Stimulated activated naive CD8-positive, alpha-beta T cell treated with anti-CD3 and anti-CD28 coated beads, Interleukin-15, Interleukin-2, amounts not matched to agents 100 U/mL and 50 U/mL, for 24 hours (primary cell): Measurements from ENCODE around the gene SUSD3.
A peak's percentile ranks its signal among the peaks of the same experiment; 100 is the strongest.

Source experiments
- ATAC-seq: fragments of 150-1000 bp; cut with Tn5 transposase; one replicate; pipeline ENCODE4 v1.10.0; 2021
- DNase-seq: peaks from one replicate; pipeline ENCODE4 v3.0.0; 2021

SUSD3 gene

DNA sequence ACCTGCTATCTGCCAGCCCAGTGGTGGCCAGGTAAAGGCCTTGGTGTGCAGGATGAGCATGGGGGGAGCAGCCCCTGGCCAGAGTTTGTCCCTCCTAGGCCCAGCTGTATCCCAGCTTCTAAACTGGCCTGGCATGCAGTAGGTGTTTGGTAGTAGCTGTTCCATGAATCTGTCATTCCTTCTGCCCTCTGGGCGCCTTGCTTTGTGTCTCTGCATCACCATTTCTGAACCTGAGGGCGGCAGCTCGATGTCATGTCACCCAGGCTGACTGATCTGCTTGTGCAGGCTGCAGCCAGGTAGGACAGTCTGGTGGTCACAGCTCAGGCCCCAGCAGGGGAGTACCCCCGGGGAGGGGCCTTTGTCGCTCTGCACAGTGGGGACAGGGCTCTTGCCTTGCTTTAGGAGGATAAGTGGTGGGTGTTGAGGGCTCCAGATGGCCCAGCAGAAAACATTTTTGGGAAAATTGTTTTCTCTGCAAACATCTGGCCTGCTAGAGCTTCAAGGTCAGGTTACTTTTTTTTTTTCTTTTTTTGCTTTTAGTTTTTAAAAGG, 4.6 kb upstream of the SUSD3 start:
- DNase-seq, result no peak
- ATAC-seq, result no peak

DNA sequence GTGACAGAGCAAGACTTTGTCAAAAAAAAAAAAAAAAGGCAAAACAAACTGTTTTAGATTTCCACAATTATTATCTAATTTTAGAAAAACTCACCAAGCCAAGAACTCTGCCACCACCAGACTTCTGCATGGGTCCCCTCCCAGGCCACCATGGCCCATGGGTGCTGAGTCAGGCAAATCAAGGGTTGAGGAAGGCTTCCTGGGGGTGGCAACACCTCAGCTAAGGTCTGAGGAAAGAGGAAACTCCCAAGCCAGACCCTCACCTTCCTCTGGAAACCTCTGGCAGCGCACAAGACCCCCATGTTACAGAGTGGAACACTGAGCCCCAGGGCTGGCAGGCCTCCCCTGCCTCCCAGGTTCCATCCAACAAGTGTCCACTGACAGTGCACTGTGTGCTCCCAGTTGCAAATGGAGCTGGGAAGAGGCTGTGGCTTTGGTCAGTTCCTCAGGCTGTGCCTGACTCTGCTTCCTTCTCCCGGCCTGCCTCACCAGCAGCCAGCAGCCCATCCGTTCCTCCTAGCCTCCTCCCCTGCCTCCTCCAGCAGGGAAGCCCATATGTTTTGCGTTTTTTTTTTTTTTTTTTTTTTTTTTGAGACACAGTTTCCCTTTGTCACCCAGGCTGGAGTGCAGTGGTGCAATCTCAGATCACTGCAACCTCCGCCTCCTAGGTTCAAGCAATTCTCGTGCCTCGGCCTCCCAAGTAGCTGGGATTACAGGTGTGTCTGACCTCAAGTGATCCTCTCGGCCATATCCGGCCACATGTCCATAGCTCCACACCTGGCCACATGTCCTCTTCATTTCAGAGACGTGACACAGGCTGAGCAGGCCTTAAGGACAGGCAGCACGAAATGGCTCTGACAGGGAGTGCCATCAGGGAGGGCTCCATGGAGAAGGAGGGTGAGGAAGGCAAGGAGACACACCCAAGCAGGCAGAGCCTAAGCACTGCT, 3.5 kb upstream of the SUSD3 start:
- DNase-seq, result no peak
- no peak for ATAC-seq

DNA sequence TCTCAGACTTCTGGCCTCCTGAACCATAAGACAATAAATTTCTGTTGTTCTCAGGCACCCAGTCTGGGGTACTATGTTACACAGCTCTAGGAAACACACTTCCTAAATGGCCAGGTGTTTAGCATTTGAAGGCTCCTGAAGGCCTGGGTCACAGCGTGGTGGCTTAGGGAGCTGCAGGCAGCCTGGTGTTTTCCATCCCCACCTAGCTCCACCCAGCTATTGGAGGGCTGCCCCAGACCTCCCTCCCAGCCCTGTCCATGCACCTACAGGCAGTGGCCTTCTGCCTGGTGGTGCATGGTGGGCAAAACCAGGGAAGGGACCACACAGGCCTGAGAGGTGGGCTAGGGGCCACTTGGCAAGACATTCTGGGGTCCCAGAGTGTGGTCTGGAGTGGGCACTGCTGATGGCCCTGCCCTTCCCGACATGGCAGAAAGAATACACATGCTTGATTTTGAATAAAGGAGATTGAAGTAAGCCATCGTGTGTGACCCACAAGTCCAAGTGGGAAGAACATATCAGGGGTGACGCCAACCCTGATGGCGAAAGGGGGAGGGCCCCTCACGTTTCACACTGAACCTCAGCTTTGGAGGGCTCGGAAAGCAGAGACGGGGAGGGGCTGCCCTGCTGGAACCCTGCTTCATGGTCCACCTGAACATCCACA, 1.3 kb upstream of the SUSD3 start:
- DNase-seq, result no peak
- ATAC-seq, result no peak

DNA sequence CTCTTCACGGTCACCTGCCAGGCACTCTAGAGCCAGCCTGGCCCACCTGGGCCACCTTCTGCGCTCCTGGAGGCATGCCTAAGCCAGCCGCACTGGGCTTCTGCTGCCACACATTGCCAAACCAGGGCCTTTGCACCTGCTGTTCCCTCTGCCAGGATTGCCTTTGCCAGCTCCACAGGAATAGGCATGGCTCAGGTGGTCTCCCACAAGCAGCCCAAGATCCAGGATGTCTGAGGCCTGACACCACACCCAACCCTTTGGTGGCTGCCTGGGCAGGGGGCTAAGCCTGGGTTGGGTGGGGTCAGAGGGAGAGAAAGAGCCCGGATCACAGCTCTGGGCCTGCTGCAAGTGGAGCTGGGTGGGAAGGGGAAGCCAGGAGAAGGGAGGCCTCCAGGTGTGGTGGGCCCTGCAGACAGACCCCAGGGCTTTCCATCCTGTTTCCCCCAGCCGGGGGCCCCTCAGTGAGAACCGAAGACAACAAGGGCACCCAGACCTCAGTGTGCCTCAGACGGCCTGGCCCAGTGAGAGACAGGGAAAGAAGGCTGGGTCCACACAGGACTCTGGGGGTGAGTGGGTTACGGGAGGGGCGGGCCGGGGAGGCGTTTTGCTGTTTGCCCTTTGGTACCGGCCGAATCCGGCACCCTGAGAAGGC, 672 bp upstream of the SUSD3 start:
- no peak for DNase-seq
- ATAC-seq, result peak; percentile 11

DNA sequence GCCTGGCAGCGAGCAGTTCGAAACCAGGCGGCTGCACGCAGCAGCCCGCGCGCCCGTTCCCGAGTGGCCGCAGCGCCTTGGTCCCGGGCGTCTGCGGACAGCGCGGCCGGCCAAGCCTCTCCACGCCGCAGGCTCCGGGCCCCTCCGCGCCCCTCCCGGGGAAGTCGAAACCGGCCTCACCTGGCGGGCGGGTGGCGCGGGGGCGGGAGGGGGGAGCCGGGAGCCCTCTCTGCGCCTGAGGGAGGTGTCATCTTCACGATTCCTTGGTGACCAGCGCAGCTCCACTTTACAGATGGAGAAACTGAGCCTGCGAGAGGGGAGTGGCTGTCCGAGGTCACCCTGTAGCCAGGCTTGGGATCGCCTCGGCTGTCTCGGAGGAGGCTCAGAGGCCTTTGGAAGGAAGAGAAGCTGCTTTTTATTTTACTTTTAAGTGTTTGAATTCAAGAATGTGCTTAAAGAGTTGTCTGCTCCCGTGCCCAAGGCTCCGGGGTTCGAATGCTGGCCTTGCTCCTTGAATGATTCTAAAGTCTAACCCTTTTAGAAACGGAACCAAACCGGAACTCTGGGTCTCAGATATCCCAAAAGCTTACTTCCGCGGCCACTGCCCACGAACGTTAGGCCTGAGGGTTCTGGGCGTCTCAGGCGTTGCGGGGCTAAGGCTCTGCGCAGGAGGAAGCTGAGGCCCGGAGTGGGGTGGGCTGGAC, 662 bp downstream of the SUSD3 start:
- DNase-seq (peak; percentile 49), ATAC-seq (no peak)

DNA sequence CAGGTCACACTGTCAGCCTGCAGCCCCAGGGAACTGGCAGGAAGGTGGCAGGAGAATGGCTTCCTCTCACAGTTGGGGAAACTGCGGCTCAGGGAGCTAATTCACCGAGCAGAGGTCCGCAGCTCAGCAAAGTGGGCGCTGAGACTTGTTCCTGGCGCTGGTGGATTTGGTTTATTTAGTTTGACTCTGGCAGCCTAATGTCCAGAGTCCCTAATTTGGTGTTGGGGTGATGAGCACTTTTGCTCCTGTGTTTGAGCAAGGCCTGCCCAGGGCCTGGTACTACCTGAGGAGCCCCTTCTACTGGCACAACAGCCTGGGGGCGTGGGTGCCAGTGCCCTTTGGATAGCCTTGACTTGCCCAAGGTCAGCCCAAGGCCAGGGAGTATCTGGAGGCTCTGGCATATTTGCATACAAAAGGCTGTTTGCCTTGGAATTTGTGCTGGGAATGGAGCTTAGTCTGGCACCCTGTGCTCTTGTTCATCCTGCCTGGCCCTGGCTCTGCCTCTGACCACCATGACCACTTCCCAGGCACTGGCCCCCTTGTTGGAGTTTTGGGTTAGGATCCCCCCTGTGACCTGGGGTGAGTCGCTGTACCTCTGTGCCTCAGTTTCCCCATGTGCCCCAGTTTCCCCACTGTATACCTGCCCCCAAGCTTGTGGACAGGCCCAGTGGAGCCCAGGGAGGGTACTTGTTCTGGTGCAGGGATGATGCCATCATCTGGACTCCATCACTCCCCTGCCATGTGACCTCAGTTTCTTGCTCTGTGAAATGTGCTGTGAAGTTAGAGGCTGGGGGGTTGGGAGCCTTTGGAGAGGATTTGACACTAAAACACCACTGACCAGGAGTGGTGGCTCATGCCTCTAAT, 1.4 kb downstream of the SUSD3 start:
- DNase-seq (no peak), ATAC-seq (no peak)

DNA sequence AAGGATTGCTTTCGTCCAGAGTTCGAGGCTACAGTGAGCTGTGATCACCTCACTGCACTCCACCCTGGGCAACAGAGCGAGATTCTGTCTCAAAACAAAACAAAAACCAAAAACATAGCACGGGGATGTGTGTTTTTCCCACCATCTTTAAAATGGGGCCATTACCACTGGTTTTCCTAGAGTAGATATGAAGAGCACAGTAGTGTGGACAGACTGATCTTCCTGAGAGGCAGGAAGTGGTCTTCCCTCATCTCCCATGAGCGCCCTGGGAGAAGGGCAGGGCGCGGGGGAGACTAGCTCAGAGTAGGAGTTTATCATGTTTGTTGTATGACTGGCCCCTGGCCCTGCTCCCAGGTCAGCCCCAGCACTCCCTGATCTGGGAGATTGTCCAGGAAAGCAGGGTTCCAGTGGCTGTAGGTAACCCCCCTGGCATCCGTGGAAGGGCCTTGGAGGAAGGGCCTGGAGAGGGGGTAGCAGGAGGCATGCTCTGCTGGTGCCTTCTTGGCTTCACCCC, 2.3 kb downstream of the SUSD3 start:
- DNase-seq, result no peak
- ATAC-seq, result no peak

DNA sequence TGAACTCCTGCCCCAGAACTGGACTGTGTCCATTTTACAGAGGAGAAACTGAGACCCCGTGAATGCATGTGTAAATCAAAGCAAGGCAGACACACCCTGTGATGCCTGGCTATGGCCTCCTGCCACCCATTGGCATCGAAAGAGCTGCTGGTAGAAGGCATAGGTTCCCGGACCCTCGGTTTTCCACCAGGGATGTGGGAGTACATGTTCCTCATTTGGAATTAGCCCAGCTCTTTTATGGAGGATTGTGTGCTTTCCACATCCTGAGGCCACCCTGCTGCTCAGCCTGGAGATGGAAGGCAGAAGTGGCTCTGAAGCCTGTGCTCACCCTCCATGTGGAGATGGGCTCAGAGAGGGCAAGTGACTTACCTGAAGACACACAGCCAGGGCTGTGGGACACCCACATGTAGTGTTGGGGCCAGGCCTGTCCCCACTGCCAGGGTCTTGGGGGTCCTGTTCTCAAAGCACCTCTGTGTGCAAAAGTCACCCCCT, 2.8 kb downstream of the SUSD3 start:
- ATAC-seq (no peak), DNase-seq (no peak)

DNA sequence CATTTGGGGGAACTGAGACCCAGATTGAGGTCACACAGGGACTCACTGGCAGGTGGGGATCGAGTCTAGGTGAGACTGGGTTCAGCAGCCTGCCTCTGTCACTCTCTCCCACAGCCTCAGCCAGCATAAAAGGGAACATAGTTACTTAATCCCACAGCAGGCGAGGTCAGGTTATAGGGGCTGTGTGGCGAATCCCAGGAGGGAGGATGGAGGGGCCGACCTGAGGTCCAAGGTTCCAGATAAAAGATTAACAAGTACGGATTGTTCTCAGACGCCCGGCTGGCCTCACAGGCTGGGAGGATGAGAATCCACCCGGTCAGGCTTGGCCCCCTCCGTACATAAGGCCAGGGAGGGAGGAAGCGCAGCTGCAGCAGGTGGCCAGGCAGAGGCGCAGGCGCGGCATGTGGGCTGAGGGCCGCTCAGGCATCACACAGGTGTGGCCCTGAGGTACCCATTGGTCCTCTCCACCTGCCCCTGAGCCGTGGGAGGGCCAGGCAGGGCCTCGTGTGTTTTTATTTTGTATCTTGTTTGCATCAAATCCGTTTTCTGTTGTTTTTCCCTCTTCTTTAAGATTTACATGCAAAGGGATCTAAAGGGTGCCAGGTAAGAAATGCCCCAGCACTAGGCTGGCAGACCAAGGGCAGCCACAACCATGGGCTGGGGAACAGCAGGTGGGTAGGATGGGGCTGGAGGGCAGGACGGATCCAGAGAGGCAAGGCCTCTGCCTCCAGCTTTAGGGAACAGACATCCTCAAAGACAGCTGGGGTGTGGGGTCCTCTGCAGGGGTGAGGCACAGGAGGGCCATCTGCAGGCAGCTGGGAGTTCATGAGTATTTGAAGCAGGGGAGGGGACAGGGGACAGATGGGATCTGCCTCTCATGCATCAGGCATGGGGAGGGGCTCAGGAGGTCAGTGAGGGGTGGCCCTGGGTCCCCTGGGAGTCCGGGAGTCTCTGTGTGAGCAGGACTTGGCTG, 3.6 kb downstream of the SUSD3 start:
- peak; percentile 50 for DNase-seq
- ATAC-seq, result no peak

DNA sequence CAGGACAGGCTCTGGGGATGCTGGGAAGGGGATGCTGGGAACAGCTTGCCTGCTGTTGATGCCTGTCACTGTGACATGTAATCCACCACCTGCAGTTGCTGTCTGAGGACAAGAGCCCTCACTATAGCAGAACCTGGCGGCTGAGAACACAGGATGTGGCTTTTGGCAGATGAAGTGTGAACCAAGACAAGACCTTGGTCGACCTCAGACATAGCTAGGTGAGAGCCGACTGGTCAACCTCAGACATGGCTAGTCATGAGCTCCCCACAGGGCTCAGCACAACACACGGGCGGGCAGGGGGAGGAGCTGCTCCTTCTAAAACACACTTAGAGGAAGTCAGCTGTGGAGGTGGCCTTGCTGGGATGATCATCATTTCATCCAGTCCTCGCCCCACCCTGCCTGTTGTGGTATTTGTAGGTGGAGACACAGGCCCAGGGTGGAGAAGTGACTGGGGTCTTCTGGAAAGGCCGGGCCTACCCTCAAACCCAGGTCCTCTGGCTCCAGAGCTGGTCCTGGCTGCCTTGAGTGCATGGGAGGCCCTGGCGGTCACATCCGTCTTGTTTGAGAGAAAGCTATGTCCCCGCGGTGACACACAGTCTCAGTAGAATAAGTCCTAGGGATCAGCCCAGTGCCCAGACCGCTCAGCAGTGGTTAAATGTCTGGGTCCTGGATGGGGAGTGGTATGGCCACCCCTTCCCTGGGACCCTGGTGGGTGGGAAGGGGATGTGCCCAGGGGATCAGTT, 6.1 kb downstream of the SUSD3 start:
- DNase-seq, result peak; percentile 87
- peak; percentile 98 for ATAC-seq

DNA sequence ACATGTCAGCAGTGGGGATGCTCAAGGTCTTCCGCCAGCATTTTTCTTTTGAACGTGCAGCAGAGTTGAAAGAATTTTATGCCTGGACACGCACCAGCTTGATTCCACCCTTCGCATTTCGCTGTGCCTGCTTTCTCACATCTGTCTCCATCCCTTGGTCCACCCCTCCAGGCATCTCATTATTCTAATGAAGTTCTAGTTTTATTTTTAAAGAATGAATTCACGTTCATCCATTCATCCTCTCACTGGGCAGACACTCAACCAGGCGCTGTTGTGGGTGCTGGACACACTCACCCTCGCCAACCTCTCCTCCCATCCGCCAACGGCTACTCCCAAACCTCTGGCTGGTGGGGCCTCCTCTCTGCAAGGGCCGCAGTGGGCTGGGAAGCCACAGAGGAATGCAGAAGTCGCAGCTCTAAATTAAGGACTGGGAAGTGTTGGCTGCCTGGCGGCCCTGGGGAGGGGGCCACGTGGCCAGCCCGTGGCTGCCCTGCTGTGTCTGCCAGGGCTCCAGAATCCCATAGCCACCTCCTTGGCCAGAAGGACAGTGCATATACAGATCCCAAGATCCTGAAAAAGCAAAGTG, 6.7 kb downstream of the SUSD3 start:
- ATAC-seq (no peak), DNase-seq (no peak)

DNA sequence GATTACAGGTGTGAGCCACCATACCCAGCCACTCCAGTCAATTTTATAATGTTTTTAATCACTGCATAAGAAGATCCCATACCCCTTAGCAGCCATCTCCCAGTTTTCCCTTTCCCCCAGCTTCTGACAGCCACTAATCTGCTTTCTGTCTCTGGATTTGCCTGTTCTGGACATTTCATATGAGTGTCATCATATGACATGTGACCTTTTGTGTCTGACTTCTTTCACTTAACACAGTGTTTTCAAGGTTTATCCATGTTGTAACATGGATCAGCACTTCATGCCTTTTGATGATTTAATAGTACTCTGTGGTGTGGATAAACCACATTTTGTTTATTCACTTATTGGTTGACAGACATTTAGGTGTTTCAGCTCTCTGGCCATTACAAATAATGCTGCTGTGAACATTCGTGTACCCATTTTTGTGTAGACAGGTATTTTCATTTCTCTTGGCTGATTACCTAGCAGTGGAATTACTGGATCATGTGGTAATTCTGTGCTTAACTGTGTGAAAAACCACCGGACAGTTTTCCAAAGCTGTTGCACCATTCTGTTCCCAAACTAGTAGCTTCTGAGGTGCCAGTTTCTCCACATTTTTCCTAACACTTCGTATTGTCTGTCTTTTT, 8.6 kb downstream of the SUSD3 start:
- DNase-seq (no peak), ATAC-seq (no peak)

DNA sequence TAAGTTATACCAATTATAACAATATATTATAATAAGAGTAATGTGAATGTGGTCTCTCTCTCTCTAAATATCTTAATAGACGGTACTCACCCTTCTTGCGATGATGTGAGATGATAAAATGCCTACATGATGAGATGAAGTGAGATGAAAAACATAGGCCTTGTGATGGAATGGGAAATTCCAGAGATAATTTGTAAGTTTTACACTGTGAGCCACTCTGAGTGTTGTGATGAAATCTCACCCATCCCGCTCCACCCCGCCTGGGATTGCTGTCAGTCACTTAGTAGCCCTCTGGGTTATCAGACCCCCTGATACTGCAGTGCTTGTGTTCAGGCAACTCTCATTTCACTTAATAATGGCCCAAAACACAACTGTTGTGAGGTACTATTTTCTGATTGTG, 10.5 kb downstream of the SUSD3 start:
- DNase-seq, result no peak
- no peak for ATAC-seq

DNA sequence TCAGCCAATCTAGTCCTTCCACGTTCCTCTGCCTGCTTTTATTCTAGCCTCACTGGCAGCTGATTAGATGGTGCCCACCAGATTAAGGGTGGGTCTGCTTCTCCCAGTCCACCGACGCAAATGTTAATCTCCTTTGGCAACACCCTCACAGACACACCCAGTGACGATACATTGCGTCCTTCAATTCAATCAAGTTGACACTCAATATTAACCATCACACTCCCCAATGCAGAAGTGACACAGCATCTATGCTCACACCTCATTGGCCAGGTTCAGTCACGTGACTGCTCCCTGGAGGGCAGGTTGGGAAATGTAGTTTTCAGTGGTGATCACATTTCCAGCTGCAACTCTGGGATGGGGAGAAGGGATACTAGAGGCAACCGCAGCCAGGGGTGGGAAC, 13.0 kb downstream of the SUSD3 start:
- ATAC-seq (no peak), DNase-seq (no peak)

DNA sequence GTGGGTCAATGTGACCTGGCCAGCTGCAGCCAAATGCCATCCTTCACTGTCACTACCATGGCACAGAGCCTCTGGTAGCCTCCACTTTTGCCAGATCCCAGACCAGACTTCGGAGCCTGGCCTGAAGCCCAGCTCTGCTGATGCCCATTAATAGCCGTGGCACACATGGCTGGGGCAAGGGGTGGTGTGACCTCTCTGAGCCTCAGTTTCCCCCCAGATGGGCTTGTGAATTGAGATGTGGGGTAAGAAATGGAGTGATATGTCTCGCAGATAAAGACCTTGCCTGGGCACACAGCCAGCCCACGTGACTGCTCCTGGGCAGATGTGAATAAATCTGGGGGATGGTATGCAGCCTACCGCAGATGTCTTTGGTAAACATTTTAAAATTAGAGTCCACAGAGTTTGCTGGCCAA, 13.9 kb downstream of the SUSD3 start:
- DNase-seq (no peak), ATAC-seq (no peak)

DNA sequence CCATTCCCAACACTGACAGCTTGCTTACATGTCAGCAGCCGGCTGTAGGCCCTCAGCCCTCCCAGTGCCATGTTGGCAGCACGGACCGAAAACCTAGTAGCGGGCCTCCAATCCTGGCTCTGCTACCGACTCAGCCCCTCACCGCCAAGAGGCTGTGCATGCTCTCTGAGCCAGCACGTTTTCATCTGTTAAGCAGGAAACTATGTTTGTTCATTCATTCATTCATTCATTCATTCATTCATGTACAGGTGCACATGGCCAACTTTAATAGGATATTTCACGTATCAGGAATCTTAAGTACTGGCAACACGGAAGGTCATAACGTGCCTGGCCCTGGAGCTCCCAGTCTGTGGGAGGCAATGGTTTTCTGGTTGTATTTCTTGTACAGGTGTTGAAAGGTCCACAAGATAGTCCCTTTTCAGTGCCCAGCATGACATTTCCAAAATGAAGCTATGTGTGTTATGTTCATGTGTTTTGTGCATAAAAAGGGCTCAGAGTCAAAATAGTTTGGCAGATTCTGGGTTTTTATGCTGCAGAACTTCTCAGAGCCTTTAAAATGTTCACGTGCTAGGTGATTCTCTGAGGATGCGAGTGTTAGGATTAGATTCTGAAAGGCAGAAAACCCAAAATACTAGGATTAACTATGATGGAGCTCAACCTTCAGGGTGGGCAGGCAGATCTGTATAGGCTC, 17.7 kb downstream of the SUSD3 start:
- DNase-seq, result no peak
- no peak for ATAC-seq

DNA sequence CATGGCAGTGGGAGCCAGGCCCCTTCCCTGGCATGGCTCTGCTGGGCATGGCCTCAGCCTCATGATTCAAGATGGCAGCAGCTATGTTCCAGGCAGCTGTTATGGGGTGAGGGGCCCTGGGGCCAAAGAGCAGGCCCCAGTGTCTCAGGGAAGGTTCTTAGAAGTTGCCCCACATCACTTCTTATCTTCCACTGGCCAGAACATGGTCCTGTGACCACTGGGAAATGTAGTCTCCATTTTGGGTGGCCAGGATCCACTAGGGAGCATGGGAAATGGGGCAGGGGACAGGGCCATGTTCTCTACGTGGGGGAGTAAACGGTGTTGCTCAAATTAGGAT, 18.3 kb downstream of the SUSD3 start:
- no peak for DNase-seq
- no peak for ATAC-seq
